ENCODE data around the gene ATP2B3. TPM values are rescaled to one million over a fixed set of nuclear protein-coding genes. Genes with fewer than 3 reads are reported as not detected.

Gene ATP2B3
- total and polyA plus RNA-seq, 2 donors (not counting 3 experiments of a cell fraction or from before 2014, with no cell fraction given) = 0.01 to 0.07 TPM

DNA sequence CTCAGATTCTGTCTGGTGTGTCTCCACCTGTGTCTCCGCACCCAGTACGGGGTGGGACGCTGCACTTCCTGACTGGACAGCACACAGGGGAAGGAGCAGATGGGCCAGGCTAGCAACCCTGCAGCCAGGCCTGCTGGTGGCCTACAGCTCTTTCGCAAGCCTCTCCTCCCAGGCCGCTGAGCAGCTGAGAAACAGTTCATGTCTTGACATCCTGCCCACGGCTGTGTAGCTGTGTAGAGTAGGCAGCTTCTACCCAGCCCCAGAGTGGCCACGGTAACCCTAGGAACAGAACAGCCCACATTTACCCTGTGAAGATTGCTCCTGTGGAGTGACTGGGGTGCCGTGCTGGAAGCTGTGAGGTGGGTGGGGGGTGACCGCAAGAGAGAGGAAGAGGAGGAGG, 42.6 kb downstream of the ATP2B3 start:
- FAIRE-seq = no peak

More for the DNA sequence above, 42.6 kb downstream of the ATP2B3 start:
- no TSS peak for BruUV-seq (replicated peaks)
- TF ChIP-seq, protein P1, sequence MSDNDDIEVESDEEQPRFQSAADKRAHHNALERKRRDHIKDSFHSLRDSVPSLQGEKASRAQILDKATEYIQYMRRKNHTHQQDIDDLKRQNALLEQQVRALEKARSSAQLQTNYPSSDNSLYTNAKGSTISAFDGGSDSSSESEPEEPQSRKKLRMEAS (IDR thresholded peaks at IDR 0.05; ENCODE audit: insufficient read depth, insufficient read length) = no peak
- TF ChIP-seq FOS (IDR thresholded peaks at IDR 0.05; ENCODE audit: borderline replicate concordance, insufficient read depth, low read length) = no peak
- no peak for TF ChIP-seq MYC (IDR thresholded peaks at IDR 0.05; ENCODE audit: low read depth, low read length)
- TF ChIP-seq EZH2 (IDR thresholded peaks at IDR 0.05; ENCODE audit: borderline replicate concordance, low read depth, low read length, severe bottlenecking) = no peak
- TF ChIP-seq POLR2A (IDR thresholded peaks at IDR 0.05; ENCODE audit: low read depth, low read length) = no peak
- no peak for TF ChIP-seq JUN (IDR thresholded peaks at IDR 0.05; ENCODE audit: borderline replicate concordance, insufficient read depth, insufficient read length, low read depth)
- no peak for TF ChIP-seq GATA2 (IDR thresholded peaks at IDR 0.05; ENCODE audit: insufficient read depth, insufficient read length, low read depth, low read length)
- TF ChIP-seq POLR2AphosphoS5 (IDR thresholded peaks at IDR 0.05; ENCODE audit: insufficient read depth, low read depth, low read length) = no peak
- TF ChIP-seq, protein P2, sequence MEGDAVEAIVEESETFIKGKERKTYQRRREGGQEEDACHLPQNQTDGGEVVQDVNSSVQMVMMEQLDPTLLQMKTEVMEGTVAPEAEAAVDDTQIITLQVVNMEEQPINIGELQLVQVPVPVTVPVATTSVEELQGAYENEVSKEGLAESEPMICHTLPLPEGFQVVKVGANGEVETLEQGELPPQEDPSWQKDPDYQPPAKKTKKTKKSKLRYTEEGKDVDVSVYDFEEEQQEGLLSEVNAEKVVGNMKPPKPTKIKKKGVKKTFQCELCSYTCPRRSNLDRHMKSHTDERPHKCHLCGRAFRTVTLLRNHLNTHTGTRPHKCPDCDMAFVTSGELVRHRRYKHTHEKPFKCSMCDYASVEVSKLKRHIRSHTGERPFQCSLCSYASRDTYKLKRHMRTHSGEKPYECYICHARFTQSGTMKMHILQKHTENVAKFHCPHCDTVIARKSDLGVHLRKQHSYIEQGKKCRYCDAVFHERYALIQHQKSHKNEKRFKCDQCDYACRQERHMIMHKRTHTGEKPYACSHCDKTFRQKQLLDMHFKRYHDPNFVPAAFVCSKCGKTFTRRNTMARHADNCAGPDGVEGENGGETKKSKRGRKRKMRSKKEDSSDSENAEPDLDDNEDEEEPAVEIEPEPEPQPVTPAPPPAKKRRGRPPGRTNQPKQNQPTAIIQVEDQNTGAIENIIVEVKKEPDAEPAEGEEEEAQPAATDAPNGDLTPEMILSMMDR (IDR thresholded peaks at IDR 0.05; ENCODE audit: extremely low read depth in 1 of 2, insufficient read depth in 1 of 2, low read depth in 1 of 2, low read length in 2 of 2) = no peak
- Histone ChIP-seq H3K79me2 (ENCODE audit: control insufficient read depth, insufficient read depth, low read length) (no peaks in the 10 kb centered on the region), H3K4me1 (ENCODE audit: control insufficient read depth, extremely low read depth, insufficient read depth, low read length) (no peaks in the 10 kb centered on the region), H3K27me3 (ENCODE audit: control insufficient read depth in 2 of 2, insufficient read depth in 2 of 2, low read length in 2 of 2) (no peaks in the 10 kb centered on the region), H2AFZ (ENCODE audit: low read depth, low read length) (no peak overlapping the region), H3K4me3 (replicated peaks in 1 of 3; ENCODE audit: insufficient read depth in 1 of 3, low read depth in 1 of 3, low read length in 3 of 3) (no peak overlapping the region), H4K20me1 (replicated peaks; ENCODE audit: control insufficient read depth, extremely low read depth, insufficient read depth, low read length) (no peaks in the 10 kb centered on the region), H3K36me3 (ENCODE audit: control insufficient read depth in 2 of 2, extremely low read depth in 1 of 2, insufficient read depth in 2 of 2, low read length in 2 of 2) (no peaks in the 10 kb centered on the region), H3K9ac (replicated peaks; ENCODE audit: extremely low read depth, insufficient read depth, low read length) (no peak overlapping the region), H3K9me3 (replicated peaks; ENCODE audit: control insufficient read depth, insufficient read depth, low read length) (no peaks in the 10 kb centered on the region), H3K9me1 (replicated peaks; ENCODE audit: control insufficient read depth, extremely low read depth, insufficient read depth, low read length) (no peaks in the 10 kb centered on the region), H3K4me2 (ENCODE audit: insufficient read depth, low read length) (no peak overlapping the region), H3K27ac (ENCODE audit: insufficient read depth, low read depth, low read length) (no peak overlapping the region)
- DNase-seq (ENCODE audit: low read depth, low spot score) = no peak
- intact Hi-C loops (cut with micrococcal nuclease) = no loop called here
- CTCF ChIA-PET = interaction anchor here (1.3 kb wide), 1 partner anchor 89 kb away, joined by 3 read pairs; no protein-coding TSS in a partner anchor
- POLR2A ChIA-PET = no interaction called here
- dilution Hi-C loops (cut with MboI; ENCODE audit: extremely low pct_ligation_motif_present, low sequenced_read_pairs) = no loop called here
